K562 (cell line): ENCODE measurements around the gene RPL10A. TPM values are rescaled to one million over a fixed set of nuclear protein-coding genes. Genes with fewer than 3 reads are reported as not detected.
A peak's percentile ranks its signal among the peaks of the same experiment; 100 is the strongest.

Source experiments
- COPS2 ChIP-seq: fragments of 450-650 bp; conservative IDR thresholded peaks from 2 replicates; pipeline ENCODE4 v1.6.1; 2016; ENCODE audit warnings: mild to moderate bottlenecking, moderate library complexity
- CTBP1 ChIP-seq: fragments of 450-650 bp; IDR thresholded peaks from 2 replicates; pipeline ENCODE4 v1.6.1; 2016; ENCODE audit warnings: borderline replicate concordance
- E2F3 ChIP-seq: fragments of 250-450 bp; sonication (Bioruptor Pico); IDR thresholded peaks from 2 replicates; pipeline ENCODE4 v1.4.0; 2020; ENCODE audit warnings: mild to moderate bottlenecking
- HDAC3 ChIP-seq: fragments of 450-650 bp; IDR thresholded peaks from 2 replicates; pipeline ENCODE4 v1.6.1; 2018; ENCODE audit warnings: borderline replicate concordance, mild to moderate bottlenecking, moderate library complexity; ENCODE audit not compliant: partially characterized antibody
- HNRNPLL ChIP-seq: fragments of 200-400 bp; formaldehyde crosslinking; IDR thresholded peaks from 2 replicates; pipeline ENCODE4 v1.6.1; 2017; ENCODE audit warnings: low read length, low read depth, mild to moderate bottlenecking; ENCODE audit not compliant: poor library complexity, severe bottlenecking
- RAD51 ChIP-seq: fragments of 450-650 bp; IDR thresholded peaks from 2 replicates; pipeline ENCODE4 v1.7.1; 2016; ENCODE audit warnings: low read depth, mild to moderate bottlenecking, borderline replicate concordance
- RBM14 ChIP-seq: fragments of 200-400 bp; formaldehyde crosslinking; IDR thresholded peaks from 2 replicates; pipeline ENCODE4 v1.6.1; 2018; ENCODE audit warnings: low read depth, mild to moderate bottlenecking, low read length, moderate library complexity, borderline replicate concordance; ENCODE audit not compliant: insufficient read depth
- RHOXF2B ChIP-seq: fragments of 250-450 bp; sonication (Bioruptor Pico); conservative IDR thresholded peaks from 2 replicates; pipeline ENCODE4 v1.5.1; 2021
- SAFB2 ChIP-seq: fragments of 200-400 bp; formaldehyde crosslinking; IDR thresholded peaks from 2 replicates; pipeline ENCODE4 v1.6.1; 2018; ENCODE audit warnings: borderline replicate concordance, low read length, low read depth, moderate library complexity; ENCODE audit not compliant: severe bottlenecking
- SMARCA4 ChIP-seq: fragments of 450-650 bp; IDR thresholded peaks from 2 replicates; pipeline ENCODE4 v1.6.1; 2016
- ZNF121 ChIP-seq: sonication (generic); formaldehyde crosslinking; conservative IDR thresholded peaks from 2 replicates; pipeline ENCODE4 v1.8.0; 2022; ENCODE audit warnings: missing genetic modification reagents
- ZNF239 ChIP-seq: fragments of 250-450 bp; sonication (Bioruptor Pico); IDR thresholded peaks from 2 replicates; pipeline ENCODE4 v1.4.0; 2020; ENCODE audit warnings: mild to moderate bottlenecking
- ZNF384 ChIP-seq: IDR thresholded peaks from 2 replicates; pipeline ENCODE4 v1.6.1; 2012; ENCODE audit warnings: low read depth, low read length, improper control_type of control experiment
- ZNF76 ChIP-seq: fragments of 250-450 bp; sonication (Bioruptor Pico); IDR thresholded peaks from 2 replicates; pipeline ENCODE4 v1.4.0; 2020; ENCODE audit warnings: mild to moderate bottlenecking, moderate library complexity, borderline replicate concordance
- polyA plus RNA-seq, 8 experiments: library from polyadenylated mRNA; depleted of rRNA in 4 of 8; stranded (reverse) in 5 of 8; unstranded in 3 of 8; fragments of >200 nt; fragmentation: Nextera tagmentation in 2 of 8; fragmentation: Illumina TruSeq in 1 of 8; extraction: Ambion mirVana in 2 of 8; extraction: Trizol in 1 of 8; gene quantifications; 2 replicates each; pipeline versions ENCODE4 v1.2.1 to v1.2.3, GENCODE V29; 2011 to 2014; ENCODE audit warnings: inconsistent platforms in 1 of 8, missing spikeins in 1 of 8
- total RNA-seq, 7 experiments: library from RNA; depleted of rRNA in 6 of 7; stranded (reverse); fragments of >200 nt in 6 of 7; fragmentation: Illumina TruSeq in 2 of 7; extraction: Trizol in 2 of 7; gene quantifications; 2 replicates each; pipeline versions ENCODE4 v1.2.1 to v1.2.3, GENCODE V29; 2011 to 2021; ENCODE audit warnings: low replicate concordance in 1 of 7
- TF ChIP-seq, protein P1 (sequence below), 2 experiments: IDR thresholded peaks; 2 replicates each; pipeline ENCODE4 v1.6.1; 2012; ENCODE audit warnings: improper control_type of control experiment in 2 of 2, low read depth in 2 of 2, low read length in 2 of 2, borderline replicate concordance in 1 of 2
- TF ChIP-seq, protein P2 (sequence below), 2 experiments: fragments of 450-650 bp; conservative IDR thresholded peaks; 2 replicates each; pipeline ENCODE4 v1.6.1; 2017; ENCODE audit warnings: mild to moderate bottlenecking in 2 of 2, moderate library complexity in 2 of 2
- TF ChIP-seq, protein P3 (sequence below): sonication (generic); formaldehyde crosslinking; IDR thresholded peaks from 2 replicates; pipeline ENCODE4 v1.8.1; 2023; ENCODE audit warnings: mild to moderate bottlenecking, missing genetic modification reagents
- TF ChIP-seq, protein P4 (sequence below), 3 experiments: fragments of 200-800 bp in 1 of 3; sonication (Bioruptor generic) in 1 of 3; sonication (generic) in 1 of 3; formaldehyde crosslinking in 1 of 3; IDR thresholded peaks; 2 replicates each; pipeline versions ENCODE4 v1.6.1 to v1.8.0; 2016 to 2022; ENCODE audit warnings: mild to moderate bottlenecking in 2 of 3, missing compliant biosample characterization in 2 of 3, missing genetic modification characterization in 2 of 3, missing genetic modification reagents in 1 of 3

Gene RPL10A
- total and polyA plus RNA-seq, 9 of the 15 experiments (the other 6 are each of a cell fraction or from before 2014, with no cell fraction given), result 1,589 to 3,237 (median 2,116) TPM

DNA sequence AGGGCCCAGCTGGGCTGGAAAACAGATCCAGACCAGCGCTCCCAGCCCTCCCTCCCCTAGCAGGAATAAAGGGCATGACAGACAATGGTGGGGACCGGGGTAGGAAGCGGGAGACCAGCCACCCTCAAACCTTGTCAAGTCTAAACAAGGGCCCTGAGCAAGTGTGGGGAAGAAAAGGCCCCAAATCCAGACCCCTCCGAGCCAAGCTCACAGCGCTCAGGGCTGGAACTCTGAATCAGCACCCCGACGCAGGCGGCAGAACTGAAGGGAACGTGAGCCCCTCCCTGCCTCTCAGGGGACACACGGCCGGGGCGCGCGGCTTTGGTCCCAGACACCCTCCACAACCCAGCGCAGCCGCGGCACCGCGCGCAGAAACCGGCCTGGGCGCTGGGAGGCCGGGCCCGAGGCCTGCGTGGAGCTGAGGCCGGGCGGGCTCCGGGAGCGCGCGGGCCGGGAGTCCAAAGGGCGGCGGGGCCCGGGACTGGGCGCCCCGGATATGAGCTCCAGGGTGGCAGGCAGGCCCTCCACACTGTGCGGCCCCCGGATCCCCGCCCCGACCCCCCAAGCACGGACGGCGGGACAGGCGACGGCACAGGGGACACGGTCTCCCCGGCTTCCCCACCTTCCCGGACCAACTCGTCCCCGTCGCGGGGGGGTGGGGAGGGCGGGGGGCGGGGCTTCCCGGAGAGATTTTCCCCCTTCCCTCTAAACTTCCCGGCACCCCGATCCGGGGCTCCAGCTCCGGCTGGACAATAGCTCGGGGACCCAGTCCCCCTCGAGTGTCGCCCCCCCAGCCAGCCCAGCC lies 28.0 kb downstream of the RPL10A start (continued):
- TF ChIP-seq, protein P1, sequence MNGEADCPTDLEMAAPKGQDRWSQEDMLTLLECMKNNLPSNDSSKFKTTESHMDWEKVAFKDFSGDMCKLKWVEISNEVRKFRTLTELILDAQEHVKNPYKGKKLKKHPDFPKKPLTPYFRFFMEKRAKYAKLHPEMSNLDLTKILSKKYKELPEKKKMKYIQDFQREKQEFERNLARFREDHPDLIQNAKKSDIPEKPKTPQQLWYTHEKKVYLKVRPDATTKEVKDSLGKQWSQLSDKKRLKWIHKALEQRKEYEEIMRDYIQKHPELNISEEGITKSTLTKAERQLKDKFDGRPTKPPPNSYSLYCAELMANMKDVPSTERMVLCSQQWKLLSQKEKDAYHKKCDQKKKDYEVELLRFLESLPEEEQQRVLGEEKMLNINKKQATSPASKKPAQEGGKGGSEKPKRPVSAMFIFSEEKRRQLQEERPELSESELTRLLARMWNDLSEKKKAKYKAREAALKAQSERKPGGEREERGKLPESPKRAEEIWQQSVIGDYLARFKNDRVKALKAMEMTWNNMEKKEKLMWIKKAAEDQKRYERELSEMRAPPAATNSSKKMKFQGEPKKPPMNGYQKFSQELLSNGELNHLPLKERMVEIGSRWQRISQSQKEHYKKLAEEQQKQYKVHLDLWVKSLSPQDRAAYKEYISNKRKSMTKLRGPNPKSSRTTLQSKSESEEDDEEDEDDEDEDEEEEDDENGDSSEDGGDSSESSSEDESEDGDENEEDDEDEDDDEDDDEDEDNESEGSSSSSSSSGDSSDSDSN (IDR thresholded peaks at IDR 0.05; ENCODE audit: borderline replicate concordance in 1 of 2, low read depth in 2 of 2, low read length in 2 of 2), result peak; percentile 81 to 93; a peak in 3 of 4 replicates
- TF ChIP-seq COPS2, result no peak
- TF ChIP-seq SAFB2, result no peak
- TF ChIP-seq HDAC3, result no peak
- no peak for TF ChIP-seq E2F3 (CRISPR knock-in tag)
- no peak for TF ChIP-seq SMARCA4
- TF ChIP-seq, protein P2, sequence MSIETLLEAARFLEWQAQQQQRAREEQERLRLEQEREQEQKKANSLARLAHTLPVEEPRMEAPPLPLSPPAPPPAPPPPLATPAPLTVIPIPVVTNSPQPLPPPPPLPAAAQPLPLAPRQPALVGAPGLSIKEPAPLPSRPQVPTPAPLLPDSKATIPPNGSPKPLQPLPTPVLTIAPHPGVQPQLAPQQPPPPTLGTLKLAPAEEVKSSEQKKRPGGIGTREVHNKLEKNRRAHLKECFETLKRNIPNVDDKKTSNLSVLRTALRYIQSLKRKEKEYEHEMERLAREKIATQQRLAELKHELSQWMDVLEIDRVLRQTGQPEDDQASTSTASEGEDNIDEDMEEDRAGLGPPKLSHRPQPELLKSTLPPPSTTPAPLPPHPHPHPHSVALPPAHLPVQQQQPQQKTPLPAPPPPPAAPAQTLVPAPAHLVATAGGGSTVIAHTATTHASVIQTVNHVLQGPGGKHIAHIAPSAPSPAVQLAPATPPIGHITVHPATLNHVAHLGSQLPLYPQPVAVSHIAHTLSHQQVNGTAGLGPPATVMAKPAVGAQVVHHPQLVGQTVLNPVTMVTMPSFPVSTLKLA (conservative IDR thresholded peaks at IDR 0.05), result 0 out of 4 replicates have a peak, but pooled peaks of 1 of the 2 experiments have one; percentile 7
- TF ChIP-seq ZNF384, result no peak
- TF ChIP-seq RBM14, result 0 out of 2 replicates have a peak, but pooled peaks have one; percentile 26
- TF ChIP-seq ZNF76 (CRISPR knock-in tag), result no peak
- peak; percentile 32 for TF ChIP-seq HNRNPLL
- no peak for TF ChIP-seq RAD51
- 0 out of 2 replicates have a peak, but pooled peaks have one; percentile 27 for TF ChIP-seq ZNF239 (CRISPR knock-in tag)
- TF ChIP-seq ZNF121 (CRISPR knock-in tag), result peak; percentile 99
- TF ChIP-seq, protein P3, sequence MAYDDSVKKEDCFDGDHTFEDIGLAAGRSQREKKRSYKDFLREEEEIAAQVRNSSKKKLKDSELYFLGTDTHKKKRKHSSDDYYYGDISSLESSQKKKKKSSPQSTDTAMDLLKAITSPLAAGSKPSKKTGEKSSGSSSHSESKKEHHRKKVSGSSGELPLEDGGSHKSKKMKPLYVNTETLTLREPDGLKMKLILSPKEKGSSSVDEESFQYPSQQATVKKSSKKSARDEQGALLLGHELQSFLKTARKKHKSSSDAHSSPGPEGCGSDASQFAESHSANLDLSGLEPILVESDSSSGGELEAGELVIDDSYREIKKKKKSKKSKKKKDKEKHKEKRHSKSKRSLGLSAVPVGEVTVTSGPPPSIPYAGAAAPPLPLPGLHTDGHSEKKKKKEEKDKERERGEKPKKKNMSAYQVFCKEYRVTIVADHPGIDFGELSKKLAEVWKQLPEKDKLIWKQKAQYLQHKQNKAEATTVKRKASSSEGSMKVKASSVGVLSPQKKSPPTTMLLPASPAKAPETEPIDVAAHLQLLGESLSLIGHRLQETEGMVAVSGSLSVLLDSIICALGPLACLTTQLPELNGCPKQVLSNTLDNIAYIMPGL (CRISPR knock-in tag), result no peak
- no peak for TF ChIP-seq RHOXF2B (CRISPR knock-in tag)
- TF ChIP-seq, protein P4, sequence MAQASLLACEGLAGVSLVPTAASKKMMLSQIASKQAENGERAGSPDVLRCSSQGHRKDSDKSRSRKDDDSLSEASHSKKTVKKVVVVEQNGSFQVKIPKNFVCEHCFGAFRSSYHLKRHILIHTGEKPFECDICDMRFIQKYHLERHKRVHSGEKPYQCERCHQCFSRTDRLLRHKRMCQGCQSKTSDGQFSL (CRISPR knock-in tag; IDR thresholded peaks at IDR 0.05), result no peak; the same call in 1 of the 2 replicates
- TF ChIP-seq, protein P4 (tag; IDR thresholded peaks at IDR 0.05), result peak in 1 of 2 experiments; percentile 60; a peak in 2 of 4 replicates
- TF ChIP-seq CTBP1, result peak; percentile 46; the same call in 1 of the 2 replicates
